PC-9 (cell line): ENCODE data around the gene RAF1.

ENCODE experiments used
- CTCF ChIP-seq: fragments of 200-600 bp; sonication (generic); conservative IDR thresholded peaks from 2 replicates; pipeline ENCODE4 v1.6.1; 2017; ENCODE audit warnings: mixed run types, antibody characterized with exemption, mild to moderate bottlenecking, moderate library complexity
- EZH2 ChIP-seq: fragments of 200-600 bp; sonication (generic); IDR thresholded peaks from 2 replicates; pipeline ENCODE4 v1.8.0; 2017; ENCODE audit warnings: antibody characterized with exemption, low read depth

- TF ChIP-seq CTCF (no peak), EZH2 (no peak)
Measured at GRCh38 chr3:12662593-12663400, 1.1 kb downstream of the RAF1 start.
